Neural progenitor cell (in vitro differentiated cells): ENCODE results near the gene NBPF26. TPM values are rescaled to one million over a fixed set of nuclear protein-coding genes. Genes with fewer than 3 reads are reported as not detected.
A peak's percentile ranks its signal among the peaks of the same experiment; 100 is the strongest.
"Not testable (repeated sequence)": the region's sequence is repeated elsewhere in the genome, so short reads cannot be mapped to it uniquely, and the experiment has no call there.

Experiments used
- DNase-seq: peaks from one replicate; pipeline ENCODE4 v3.0.0-alpha.2; 2016; ENCODE audit warnings: low spot score
- H2AFZ ChIP-seq: fragments of 200-600 bp; sonication (generic); replicated peaks from 2 replicates; pipeline ENCODE4 v1.6.1; 2016; ENCODE audit warnings: antibody characterized with exemption
- H3F3A ChIP-seq: fragments of 200-600 bp; sonication (generic); 2 replicates; pipeline ENCODE4 v1.6.1; 2016; ENCODE audit warnings: antibody characterized with exemption, low read depth
- H3K27ac ChIP-seq: fragments of 200-600 bp; sonication (generic); 2 replicates; pipeline ENCODE4 v1.5.1; 2016; ENCODE audit warnings: mild to moderate bottlenecking
- H3K27me3 ChIP-seq: fragments of 200-600 bp; sonication (generic); 2 replicates; pipeline ENCODE4 v1.6.1; 2016; ENCODE audit warnings: mild to moderate bottlenecking, moderate library complexity
- H3K36me3 ChIP-seq: fragments of 200-600 bp; sonication (generic); 2 replicates; pipeline ENCODE4 v1.5.1; 2016
- H3K4me1 ChIP-seq: fragments of 200-600 bp; sonication (generic); 2 replicates; pipeline ENCODE4 v1.6.1; 2016; ENCODE audit warnings: mixed run types
- H3K4me2 ChIP-seq: fragments of 200-600 bp; sonication (generic); 2 replicates; pipeline ENCODE4 v1.6.1; 2016
- H3K4me3 ChIP-seq: fragments of 200-600 bp; sonication (generic); 2 replicates; pipeline ENCODE4 v1.5.1; 2016
- H3K79me2 ChIP-seq: fragments of 200-600 bp; sonication (generic); 2 replicates; pipeline ENCODE4 v1.6.1; 2016; ENCODE audit warnings: low read depth
- H3K9ac ChIP-seq: fragments of 200-600 bp; sonication (generic); 2 replicates; pipeline ENCODE4 v1.6.1; 2016
- H3K9me3 ChIP-seq: fragments of 200-600 bp; sonication (generic); 2 replicates; pipeline ENCODE4 v1.5.1; 2016; ENCODE audit warnings: low read depth
- H4K20me1 ChIP-seq: fragments of 200-600 bp; sonication (generic); 2 replicates; pipeline ENCODE4 v1.6.1; 2016; ENCODE audit warnings: low read depth
- H3K27ac Mint-ChIP-seq: 3 replicates; pipeline ENCODE4 v1.8.0; 2021; ENCODE audit warnings: mixed read lengths
- H3K27me3 Mint-ChIP-seq: 2 replicates; pipeline ENCODE4 v1.8.0; 2022; ENCODE audit warnings: low read depth, mild to moderate bottlenecking, inconsistent platforms, moderate library complexity, mixed read lengths; ENCODE audit not compliant: insufficient read depth
- H3K36me3 Mint-ChIP-seq: 3 replicates; pipeline ENCODE4 v1.8.0; 2021; ENCODE audit warnings: mixed read lengths
- H3K4me1 Mint-ChIP-seq: 3 replicates; pipeline ENCODE4 v1.8.0; 2021; ENCODE audit warnings: mixed read lengths
- H3K4me3 Mint-ChIP-seq: 3 replicates; pipeline ENCODE4 v1.8.0; 2021; ENCODE audit warnings: mild to moderate bottlenecking, moderate library complexity, mixed read lengths
- H3K9me3 Mint-ChIP-seq: 3 replicates; pipeline ENCODE4 v1.8.0; 2020; ENCODE audit warnings: mixed read lengths
- CTCF ChIP-seq: fragments of 200-600 bp; sonication (generic); IDR thresholded peaks from 2 replicates; pipeline ENCODE4 v1.5.1; 2017; ENCODE audit warnings: antibody characterized with exemption, mild to moderate bottlenecking
- total RNA-seq: library from RNA; depleted of rRNA; stranded (reverse); fragments of >200 nt; gene quantifications from 2 replicates; pipeline ENCODE4 v1.2.3, GENCODE V29; 2015; ENCODE audit warnings: low replicate concordance

The NBPF26 gene
- total RNA-seq, 1 donor from 2014 or later: 14.5 TPM

- not testable (repeated sequence) for H3K27ac ChIP-seq, H3K4me1 ChIP-seq, H3K4me2 ChIP-seq, H3K4me1 Mint-ChIP-seq, H4K20me1 ChIP-seq, H3K9me3 Mint-ChIP-seq, H3K9me3 ChIP-seq, H3K27me3 ChIP-seq, H3K79me2 ChIP-seq, H3K27ac Mint-ChIP-seq, H3K4me3 ChIP-seq, H2AFZ ChIP-seq, H3K36me3 Mint-ChIP-seq, H3F3A ChIP-seq, H3K4me3 Mint-ChIP-seq, H3K9ac ChIP-seq, H3K36me3 ChIP-seq, H3K27me3 Mint-ChIP-seq
- peak; percentile 64 for TF ChIP-seq CTCF
- peak; percentile 69 for DNase-seq
Measured at GRCh38 chr1:120811822-120812221, 88.1 kb downstream of the NBPF26 start.

- not testable (repeated sequence) for H4K20me1 ChIP-seq, H3K27ac Mint-ChIP-seq, H3K36me3 ChIP-seq, H3K9me3 ChIP-seq, H3K4me3 ChIP-seq, H3K4me3 Mint-ChIP-seq, H3K27me3 ChIP-seq, H3K4me2 ChIP-seq, H2AFZ ChIP-seq, H3K9ac ChIP-seq, H3K79me2 ChIP-seq, H3K9me3 Mint-ChIP-seq, H3K4me1 Mint-ChIP-seq, H3K4me1 ChIP-seq, DNase-seq, H3K36me3 Mint-ChIP-seq, H3K27ac ChIP-seq, H3F3A ChIP-seq, H3K27me3 Mint-ChIP-seq
Measured at GRCh38 chr1:120825051-120825450, 101.3 kb downstream of the NBPF26 start.

GRCh38 chr1:120826623-120827022 lies 102.9 kb downstream of the NBPF26 start:
- H3K27ac ChIP-seq, H3K4me3 Mint-ChIP-seq, H3K4me2 ChIP-seq, H3K79me2 ChIP-seq, H2AFZ ChIP-seq, H3K9me3 Mint-ChIP-seq, H3K36me3 ChIP-seq, DNase-seq, H4K20me1 ChIP-seq, H3K27me3 ChIP-seq, H3K4me3 ChIP-seq, H3K27ac Mint-ChIP-seq, H3K9ac ChIP-seq, H3K4me1 ChIP-seq, H3K27me3 Mint-ChIP-seq, H3K4me1 Mint-ChIP-seq, H3F3A ChIP-seq, H3K9me3 ChIP-seq, H3K36me3 Mint-ChIP-seq: not testable (repeated sequence)

- peak overlapping the region; percentile 34 for H2AFZ ChIP-seq
- peak; percentile 63 for DNase-seq
- H3K9ac ChIP-seq, H3K9me3 Mint-ChIP-seq, H3K36me3 Mint-ChIP-seq, H3K79me2 ChIP-seq, H3K27me3 Mint-ChIP-seq, H3K9me3 ChIP-seq, H3K4me1 ChIP-seq, H3K4me1 Mint-ChIP-seq, H3K27me3 ChIP-seq, H3K36me3 ChIP-seq, H4K20me1 ChIP-seq, H3F3A ChIP-seq: not testable (repeated sequence)
- H3K27ac ChIP-seq: peak overlapping the region; percentile 37
- H3K4me2 ChIP-seq: peak overlapping the region; percentile 75
- H3K4me3 Mint-ChIP-seq: peak overlapping the region; percentile 87
- TF ChIP-seq CTCF: peak; percentile 46
- H3K4me3 ChIP-seq: peak overlapping the region; percentile 62
- peak overlapping the region; percentile 98 for H3K27ac Mint-ChIP-seq
Measured at GRCh38 chr1:120844186-120844944, 120.6 kb downstream of the NBPF26 start.

- H3K36me3 ChIP-seq, H3K27me3 Mint-ChIP-seq, H3K9ac ChIP-seq, H3K27ac ChIP-seq, H3K9me3 Mint-ChIP-seq, H3K4me1 ChIP-seq, H3K27me3 ChIP-seq, H3K4me1 Mint-ChIP-seq, H3K9me3 ChIP-seq, DNase-seq, H3K36me3 Mint-ChIP-seq, H3K27ac Mint-ChIP-seq, H4K20me1 ChIP-seq, H3F3A ChIP-seq, H3K79me2 ChIP-seq: not testable (repeated sequence)
- Histone ChIP-seq H3K4me3 (peak overlapping the region; percentile 62), H3K4me2 (peak overlapping the region; percentile 75), H2AFZ (peak overlapping the region; percentile 34)
- peak overlapping the region; percentile 84 for H3K4me3 Mint-ChIP-seq
Measured at GRCh38 chr1:120844945-120845330, 121.2 kb downstream of the NBPF26 start.

GRCh38 chr1:120849400-120850286 lies 125.9 kb downstream of the NBPF26 start:
- H3F3A ChIP-seq, H3K4me1 ChIP-seq, H3K27ac ChIP-seq, H3K9me3 ChIP-seq, H3K36me3 Mint-ChIP-seq, H3K9me3 Mint-ChIP-seq, H3K79me2 ChIP-seq, H3K9ac ChIP-seq, H4K20me1 ChIP-seq, H3K27ac Mint-ChIP-seq, H3K4me1 Mint-ChIP-seq, H3K27me3 Mint-ChIP-seq, H3K27me3 ChIP-seq, H2AFZ ChIP-seq, H3K36me3 ChIP-seq: not testable (repeated sequence)
- H3K4me3 Mint-ChIP-seq: peak overlapping the region; percentile 83
- Histone ChIP-seq H3K4me3 (peak overlapping the region; percentile 37), H3K4me2 (peak overlapping the region; percentile 63)
- DNase-seq: peak; percentile 10

DNA sequence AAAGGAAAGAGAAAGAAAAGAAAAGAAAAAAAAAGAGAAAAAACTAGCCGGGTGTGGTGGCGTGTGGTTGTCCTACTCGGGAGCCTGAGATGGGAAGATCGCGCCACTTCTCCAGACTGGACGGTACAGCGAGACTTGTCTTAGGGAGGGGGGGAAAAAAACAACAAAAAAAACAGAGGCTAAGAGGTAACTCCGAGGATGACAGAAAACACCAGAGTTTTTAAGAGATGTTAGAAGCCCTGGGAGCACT lies 126.5 kb downstream of the NBPF26 start:
- H4K20me1 ChIP-seq, H3K4me1 ChIP-seq, H3K36me3 ChIP-seq, H3K79me2 ChIP-seq, H3K27me3 ChIP-seq, H3K9ac ChIP-seq, H3K9me3 Mint-ChIP-seq, H3K9me3 ChIP-seq, H3K27me3 Mint-ChIP-seq, H2AFZ ChIP-seq, H3F3A ChIP-seq, H3K36me3 Mint-ChIP-seq: not testable (repeated sequence)
- Mint-ChIP-seq H3K4me3 (peak overlapping the region; percentile 83), H3K27ac (peak overlapping the region; percentile 99), H3K4me1 (peaks cover 10% of the 10 kb centered on the region)
- DNase-seq: peak; percentile 61
- Histone ChIP-seq H3K27ac (peak overlapping the region; percentile 93), H3K4me3 (peak overlapping the region; percentile 37), H3K4me2 (peak overlapping the region; percentile 63)
